Measurements from ENCODE around the gene PCDHA5. TPM values are rescaled to one million over a fixed set of nuclear protein-coding genes. Genes with fewer than 3 reads are reported as not detected.
A peak's percentile ranks its signal among the peaks of the same experiment; 100 is the strongest.
"Not testable (repeated sequence)": the region's sequence is repeated elsewhere in the genome, so short reads cannot be mapped to it uniquely, and the experiment has no call there.

PCDHA5 gene
- 0.27 TPM for total RNA-seq

- DNase-seq (ENCODE audit: low spot score), result no peak
- intact Hi-C loops (cut with DNase I), result no loop called here
Measured at GRCh38 chr5:140821375-140822280, at the start of gene PCDHA5. Gene PCDHA5, plus strand, starts transcription at chr5:140821613.

GRCh38 chr5:140780512-140780911 is 40.9 kb upstream of the PCDHA5 start:
- DNase-seq (ENCODE audit: low spot score), result no peak
- no peak for ATAC-seq
- intact Hi-C loops (cut with DNase I), result no loop called here

More at GRCh38 chr5:140821375-140822280, at the start of gene PCDHA5:
- no peak for ATAC-seq

GRCh38 chr5:140785905-140786686 is 35.3 kb upstream of the PCDHA5 start, which contains the start of gene PCDHA1:
Gene PCDHA1, plus strand, starts transcription at chr5:140786140.
- ATAC-seq (no peak), DNase-seq (ENCODE audit: low spot score) (no peak)
- intact Hi-C loops (cut with DNase I), result no loop called here

- intact Hi-C loops (cut with DNase I); DNase-seq (ENCODE audit: low spot score); ATAC-seq: not testable (repeated sequence)
Measured at GRCh38 chr5:140787422-140787821, 34.0 kb upstream of the PCDHA5 start.

GRCh38 chr5:140787849-140788504 is 33.4 kb upstream of the PCDHA5 start:
- ATAC-seq; intact Hi-C loops (cut with DNase I); DNase-seq (ENCODE audit: low spot score): not testable (repeated sequence)

GRCh38 chr5:140791089-140791488 is 30.3 kb upstream of the PCDHA5 start:
- DNase-seq (ENCODE audit: low spot score) (no peak), ATAC-seq (no peak)
- intact Hi-C loops (cut with DNase I), result no loop called here

- DNase-seq (ENCODE audit: low spot score) (no peak), ATAC-seq (no peak)
- intact Hi-C loops (cut with DNase I), result no loop called here
Measured at GRCh38 chr5:140794595-140795258, 26.7 kb upstream of the PCDHA5 start, which contains the start of gene PCDHA2. Gene PCDHA2, plus strand, starts transcription at chr5:140794852.

GRCh38 chr5:140795259-140795641 is 26.2 kb upstream of the PCDHA5 start:
- intact Hi-C loops (cut with DNase I), result no loop called here
- no peak for DNase-seq (ENCODE audit: low spot score)
- ATAC-seq, result no peak

- ATAC-seq; intact Hi-C loops (cut with DNase I); DNase-seq (ENCODE audit: low spot score): not testable (repeated sequence)
Measured at GRCh38 chr5:140796072-140796717, 25.2 kb upstream of the PCDHA5 start.

GRCh38 chr5:140796718-140797095 is 24.7 kb upstream of the PCDHA5 start:
- DNase-seq (ENCODE audit: low spot score) (no peak), ATAC-seq (no peak)
- intact Hi-C loops (cut with DNase I), result no loop called here

- no peak for ATAC-seq
- intact Hi-C loops (cut with DNase I), result no loop called here
- DNase-seq (ENCODE audit: low spot score), result no peak
Measured at GRCh38 chr5:140800816-140801493, 20.5 kb upstream of the PCDHA5 start, which contains the start of gene PCDHA3. Gene PCDHA3, plus strand, starts transcription at chr5:140801057.

GRCh38 chr5:140801494-140801841 is 19.9 kb upstream of the PCDHA5 start:
- DNase-seq (ENCODE audit: low spot score), result no peak

GRCh38 chr5:140802381-140802780 is 19.0 kb upstream of the PCDHA5 start:
- ATAC-seq; intact Hi-C loops (cut with DNase I); DNase-seq (ENCODE audit: low spot score): not testable (repeated sequence)

More at GRCh38 chr5:140801494-140801841, 19.9 kb upstream of the PCDHA5 start:
- ATAC-seq, result no peak
- intact Hi-C loops (cut with DNase I), result no loop called here

- intact Hi-C loops (cut with DNase I), result no loop called here
- ATAC-seq (no peak), DNase-seq (ENCODE audit: low spot score) (no peak)
Measured at GRCh38 chr5:140802781-140803271, 18.6 kb upstream of the PCDHA5 start.

- DNase-seq (ENCODE audit: low spot score) (peak; percentile 66), ATAC-seq (peak; percentile 45)
Measured at GRCh38 chr5:140806834-140807775, 14.3 kb upstream of the PCDHA5 start, which contains the start of gene PCDHA4. Gene PCDHA4, plus strand, starts transcription at chr5:140807068.

GRCh38 chr5:140808241-140808888 is 13.0 kb upstream of the PCDHA5 start:
- intact Hi-C loops (cut with DNase I); ATAC-seq; DNase-seq (ENCODE audit: low spot score): not testable (repeated sequence)

More at GRCh38 chr5:140806834-140807775, 14.3 kb upstream of the PCDHA5 start, which contains the start of gene PCDHA4:
- intact Hi-C loops (cut with DNase I), result no loop called here

Data from sciatic nerve (tissue), 2 donors.